ENCODE data around the gene THYN1.

DNA sequence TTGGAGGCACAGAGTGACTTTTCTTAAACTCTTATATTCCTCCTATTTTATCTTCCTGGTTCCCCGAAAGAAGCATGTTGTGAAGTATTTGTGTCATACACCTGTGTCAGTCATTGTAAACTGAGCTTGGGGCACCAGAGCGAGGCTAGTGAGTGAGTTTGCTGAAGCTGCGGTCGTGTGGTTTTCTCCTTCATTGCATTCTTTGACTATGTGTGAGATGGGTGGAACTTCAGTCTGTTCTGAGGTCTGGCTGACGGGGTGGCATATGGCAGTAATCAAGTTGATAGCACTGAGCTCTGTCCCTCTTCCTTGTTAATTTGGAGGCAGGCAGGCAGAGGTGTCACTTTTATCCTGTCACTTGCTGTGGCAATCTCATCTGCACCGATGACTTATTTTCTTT, 24.5 kb downstream of the THYN1 start:
- TF ChIP-seq, protein P1, sequence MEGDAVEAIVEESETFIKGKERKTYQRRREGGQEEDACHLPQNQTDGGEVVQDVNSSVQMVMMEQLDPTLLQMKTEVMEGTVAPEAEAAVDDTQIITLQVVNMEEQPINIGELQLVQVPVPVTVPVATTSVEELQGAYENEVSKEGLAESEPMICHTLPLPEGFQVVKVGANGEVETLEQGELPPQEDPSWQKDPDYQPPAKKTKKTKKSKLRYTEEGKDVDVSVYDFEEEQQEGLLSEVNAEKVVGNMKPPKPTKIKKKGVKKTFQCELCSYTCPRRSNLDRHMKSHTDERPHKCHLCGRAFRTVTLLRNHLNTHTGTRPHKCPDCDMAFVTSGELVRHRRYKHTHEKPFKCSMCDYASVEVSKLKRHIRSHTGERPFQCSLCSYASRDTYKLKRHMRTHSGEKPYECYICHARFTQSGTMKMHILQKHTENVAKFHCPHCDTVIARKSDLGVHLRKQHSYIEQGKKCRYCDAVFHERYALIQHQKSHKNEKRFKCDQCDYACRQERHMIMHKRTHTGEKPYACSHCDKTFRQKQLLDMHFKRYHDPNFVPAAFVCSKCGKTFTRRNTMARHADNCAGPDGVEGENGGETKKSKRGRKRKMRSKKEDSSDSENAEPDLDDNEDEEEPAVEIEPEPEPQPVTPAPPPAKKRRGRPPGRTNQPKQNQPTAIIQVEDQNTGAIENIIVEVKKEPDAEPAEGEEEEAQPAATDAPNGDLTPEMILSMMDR (optimal IDR thresholded peaks at IDR 0.05 in 1 of 3, IDR thresholded peaks at IDR 0.05 in 1 of 3, conservative IDR thresholded peaks at IDR 0.05 in 1 of 3; ENCODE audit: extremely low read depth in 1 of 3, insufficient read depth in 2 of 3, low read length in 3 of 3), result no peak
- no peak for TF ChIP-seq EZH2 (IDR thresholded peaks at IDR 0.05; ENCODE audit: low read length)

Measured in keratinocyte (primary cell).